ENCODE measurements around the gene MYOF. TPM values are rescaled to one million over a fixed set of nuclear protein-coding genes. Genes with fewer than 3 reads are reported as not detected.
"Not testable (repeated sequence)": the region's sequence is repeated elsewhere in the genome, so short reads cannot be mapped to it uniquely, and the experiment has no call there.

The MYOF gene
- polyA plus RNA-seq, 4 donors = 28.4 to 33.5 (median 32.9) TPM

DNA sequence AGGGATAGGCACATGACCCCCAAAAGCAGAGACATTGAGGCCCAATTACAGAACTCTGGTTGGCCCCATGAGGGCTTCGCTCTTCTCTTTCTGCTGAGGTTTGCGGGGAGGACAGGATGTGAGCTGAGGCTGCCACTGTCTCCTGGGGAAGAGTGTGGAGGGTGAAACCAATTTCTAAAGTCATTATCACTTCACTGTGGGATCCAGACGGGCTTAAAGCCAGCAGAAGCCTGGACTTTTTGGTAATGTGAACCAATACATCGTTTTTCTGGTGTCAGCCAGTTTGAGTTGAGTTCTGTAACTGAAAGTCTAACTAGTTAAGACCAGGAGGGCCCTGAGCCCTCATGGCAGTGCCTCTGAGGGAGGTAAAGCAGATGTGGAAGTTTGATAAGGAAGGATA lies 163.0 kb downstream of the MYOF start:
- DNase-seq (ENCODE audit: low read depth in 4 of 4, low spot score in 2 of 4) = no peak

DNA sequence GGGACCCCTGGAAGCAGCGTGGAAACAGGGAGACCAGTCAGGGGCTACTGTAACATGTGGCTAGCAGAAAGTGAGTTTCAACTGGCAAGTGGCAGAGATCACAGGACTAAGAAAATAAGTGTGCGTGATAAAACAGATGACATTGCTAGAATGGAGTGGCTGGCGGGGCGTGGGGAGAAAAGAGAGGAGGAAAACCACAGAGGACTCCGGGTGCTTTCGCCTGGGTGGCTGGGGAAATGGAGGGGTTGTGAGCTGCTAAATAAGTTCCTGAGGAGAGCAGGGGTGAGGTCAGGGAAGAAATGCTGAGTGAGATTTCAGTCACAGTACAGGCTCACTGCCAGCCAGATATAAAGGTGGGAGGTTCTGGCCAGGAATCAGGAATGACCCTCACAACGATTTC lies 166.9 kb downstream of the MYOF start:
- no peak for DNase-seq (ENCODE audit: low read depth in 4 of 4, low spot score in 2 of 4)

DNA sequence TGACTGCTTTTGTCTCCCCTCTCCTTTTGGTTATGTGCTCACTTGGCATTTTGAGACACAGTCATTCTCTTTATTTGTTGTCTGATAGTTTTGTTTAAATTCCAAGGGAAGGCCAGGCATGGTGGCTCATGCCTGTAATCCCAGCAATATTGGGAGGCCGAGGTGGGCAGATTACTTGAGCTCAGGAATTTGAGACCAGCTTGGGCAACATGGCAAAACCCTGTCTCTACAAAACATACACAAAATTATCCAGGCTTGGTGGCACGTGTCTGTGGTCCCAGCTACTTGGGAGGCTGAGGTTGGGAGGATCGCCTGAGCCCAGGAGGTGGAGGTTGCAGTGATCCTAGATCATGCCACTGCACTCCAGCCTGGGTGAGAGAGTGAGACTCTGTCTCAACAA lies 167.5 kb downstream of the MYOF start:
- DNase-seq (ENCODE audit: low read depth in 4 of 4, low spot score in 2 of 4) = not testable (repeated sequence)

- no peak for DNase-seq (ENCODE audit: low read depth in 4 of 4, low spot score in 2 of 4)
These were observed 168.3 kb downstream of the MYOF start for GRCh38 chr10:93313798-93314197.

GRCh38 chr10:93309062-93309461 lies 173.1 kb downstream of the MYOF start:
- no peak for DNase-seq (ENCODE audit: low read depth in 4 of 4, low spot score in 2 of 4)

DNA sequence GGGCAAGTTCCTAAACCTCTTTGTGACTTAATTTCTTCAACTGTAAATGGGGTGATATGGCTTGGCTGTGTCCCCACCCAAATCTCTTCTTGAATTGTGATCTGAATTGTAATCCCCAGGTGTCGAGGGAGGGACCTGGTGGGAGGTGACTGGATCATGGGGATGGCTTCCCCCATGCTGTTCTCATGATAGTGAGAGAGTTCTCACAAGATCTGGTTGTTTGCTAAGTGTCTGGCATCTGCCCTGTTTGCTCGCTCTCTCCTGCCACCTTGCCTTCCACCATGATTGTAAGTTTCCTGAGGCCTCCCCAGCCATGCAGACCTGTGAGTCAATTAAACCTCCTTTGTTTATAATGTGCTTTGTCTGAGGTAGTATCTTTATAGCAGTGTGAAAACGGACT lies 177.0 kb downstream of the MYOF start:
- DNase-seq (ENCODE audit: low read depth in 4 of 4, low spot score in 2 of 4) = no peak

DNA sequence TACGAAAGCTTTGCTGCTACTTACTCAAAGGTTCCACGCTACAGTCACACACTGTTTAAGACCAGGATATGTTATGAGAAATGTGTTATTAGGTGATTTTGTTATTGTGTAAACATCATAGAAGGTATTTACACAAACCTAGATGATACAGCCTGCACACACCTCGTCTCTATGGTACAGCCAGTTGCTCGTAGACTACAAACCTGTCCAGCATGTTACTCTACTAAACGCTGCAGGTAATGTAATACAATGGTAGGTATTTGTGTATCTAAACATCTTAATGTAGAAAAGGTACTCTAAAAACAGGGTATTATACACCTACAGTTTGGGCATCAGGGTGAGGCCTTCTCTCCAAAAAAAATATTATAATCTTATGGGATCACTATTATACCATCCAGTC lies 181.2 kb downstream of the MYOF start:
- no peak for DNase-seq (ENCODE audit: low read depth in 4 of 4, low spot score in 2 of 4)

GRCh38 chr10:93300288-93300917 lies 181.7 kb downstream of the MYOF start:
- DNase-seq (ENCODE audit: low read depth in 4 of 4, low spot score in 2 of 4) = no peak

DNA sequence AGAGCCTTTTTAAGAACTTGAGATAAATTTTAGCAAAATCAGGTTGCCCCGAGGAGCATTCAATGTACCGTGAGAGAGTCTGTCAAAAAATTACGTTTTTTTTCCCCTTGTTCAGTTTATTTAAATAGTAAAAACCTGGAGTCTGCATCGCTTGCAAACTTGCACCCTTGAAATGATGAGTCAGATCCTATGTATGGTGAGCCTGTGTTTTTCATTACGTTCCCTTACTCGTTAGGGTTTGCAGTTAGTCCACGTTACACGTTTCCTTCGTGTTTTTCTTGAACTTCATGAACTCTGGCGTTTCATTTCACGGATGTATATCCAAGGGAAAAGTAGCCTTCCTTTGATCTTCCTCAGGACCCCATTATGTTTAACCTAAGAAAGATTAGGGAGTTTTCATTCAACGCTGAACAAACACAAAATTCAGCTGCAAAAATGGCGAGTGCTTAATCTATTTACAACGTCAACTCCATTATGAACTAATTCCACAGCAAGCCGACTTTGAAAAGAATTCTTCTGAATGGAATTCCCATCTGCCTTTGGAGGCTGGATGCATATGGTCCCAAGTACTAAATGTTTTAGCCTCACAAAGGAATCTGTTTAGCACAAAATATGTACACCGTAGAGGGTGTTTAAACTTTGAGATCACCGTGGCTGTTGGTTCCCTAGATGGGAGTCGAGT lies 182.4 kb downstream of the MYOF start:
- DNase-seq (ENCODE audit: low read depth in 4 of 4, low spot score in 2 of 4) = no peak

GRCh38 chr10:93299195-93299594 lies 182.9 kb downstream of the MYOF start:
- no peak for DNase-seq (ENCODE audit: low read depth in 4 of 4, low spot score in 2 of 4)

DNA sequence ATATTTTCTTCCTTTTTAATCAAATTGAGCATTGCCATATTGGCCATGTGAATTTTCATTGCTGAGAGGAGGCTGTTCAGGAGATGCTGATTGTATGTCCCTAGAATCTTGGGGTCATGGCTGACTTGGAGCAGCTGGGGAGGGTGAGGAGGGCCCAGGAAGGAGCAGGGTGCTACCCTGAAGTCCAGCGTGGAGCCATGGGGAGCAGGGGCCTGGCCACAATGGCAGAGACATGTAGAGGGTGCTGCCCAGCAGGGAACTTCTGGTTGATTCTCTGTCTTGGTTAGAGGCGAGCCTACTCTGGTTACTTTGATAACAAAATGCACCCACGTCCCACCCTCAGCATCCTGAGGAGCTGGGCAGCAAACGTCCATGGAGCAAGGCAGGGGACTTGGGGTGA lies 186.0 kb downstream of the MYOF start:
- DNase-seq (ENCODE audit: low read depth in 4 of 4, low spot score in 2 of 4) = no peak

- DNase-seq (ENCODE audit: low read depth in 4 of 4, low spot score in 2 of 4) = no peak
These were observed 188.1 kb downstream of the MYOF start for GRCh38 chr10:93293999-93294398.

- DNase-seq (ENCODE audit: low read depth in 4 of 4, low spot score in 2 of 4) = no peak
These were observed 191.3 kb downstream of the MYOF start for GRCh38 chr10:93290661-93291354.

GRCh38 chr10:93288679-93289634 lies 193.2 kb downstream of the MYOF start:
- peak; percentile 44 to 74 (median 54) for DNase-seq (ENCODE audit: low read depth in 4 of 4, low spot score in 2 of 4)

DNA sequence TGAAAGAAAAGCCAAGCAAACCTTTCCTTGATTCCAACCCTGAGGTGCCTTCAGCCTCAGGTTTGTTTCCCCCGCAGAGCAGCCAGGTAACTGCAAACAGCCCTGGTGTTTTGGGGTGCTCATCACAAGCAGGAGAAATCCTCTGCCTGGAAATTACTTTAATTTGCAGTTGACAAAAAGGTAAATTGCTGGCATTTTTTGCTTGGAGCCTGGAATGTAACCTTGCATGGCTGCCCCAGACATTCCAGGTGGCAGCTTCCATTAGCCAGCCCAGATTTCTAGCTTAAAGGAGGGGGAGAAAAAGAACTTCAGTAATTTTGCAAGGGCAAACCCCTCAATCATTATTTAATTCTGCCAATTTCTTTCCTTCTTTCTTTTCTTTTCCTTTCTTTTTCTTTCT lies 194.4 kb downstream of the MYOF start:
- DNase-seq (ENCODE audit: low read depth in 4 of 4, low spot score in 2 of 4) = no peak

DNA sequence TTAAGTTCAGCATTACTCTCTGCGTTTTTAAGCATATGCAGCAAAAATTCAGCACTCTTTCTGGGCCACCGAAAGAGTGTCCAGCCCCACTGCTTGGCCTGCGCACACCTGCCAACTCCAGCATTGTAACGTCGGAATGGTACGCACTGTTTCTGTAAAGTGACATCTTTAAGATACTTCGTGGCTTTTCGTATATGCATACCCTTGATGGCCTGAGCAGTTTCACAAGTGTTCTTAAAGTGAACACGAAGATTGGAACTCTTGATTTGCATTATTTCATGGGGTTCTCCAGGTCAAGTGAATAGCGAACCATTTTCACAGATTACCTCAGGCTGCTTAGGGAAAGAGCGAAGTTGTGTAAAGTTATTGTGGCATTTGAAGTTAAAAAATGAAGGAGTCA lies 197.9 kb downstream of the MYOF start:
- not testable (repeated sequence) for DNase-seq (ENCODE audit: low read depth in 4 of 4, low spot score in 2 of 4)

GRCh38 chr10:93281367-93281720 lies 200.8 kb downstream of the MYOF start:
- no peak for DNase-seq (ENCODE audit: low read depth in 4 of 4, low spot score in 2 of 4)

DNA sequence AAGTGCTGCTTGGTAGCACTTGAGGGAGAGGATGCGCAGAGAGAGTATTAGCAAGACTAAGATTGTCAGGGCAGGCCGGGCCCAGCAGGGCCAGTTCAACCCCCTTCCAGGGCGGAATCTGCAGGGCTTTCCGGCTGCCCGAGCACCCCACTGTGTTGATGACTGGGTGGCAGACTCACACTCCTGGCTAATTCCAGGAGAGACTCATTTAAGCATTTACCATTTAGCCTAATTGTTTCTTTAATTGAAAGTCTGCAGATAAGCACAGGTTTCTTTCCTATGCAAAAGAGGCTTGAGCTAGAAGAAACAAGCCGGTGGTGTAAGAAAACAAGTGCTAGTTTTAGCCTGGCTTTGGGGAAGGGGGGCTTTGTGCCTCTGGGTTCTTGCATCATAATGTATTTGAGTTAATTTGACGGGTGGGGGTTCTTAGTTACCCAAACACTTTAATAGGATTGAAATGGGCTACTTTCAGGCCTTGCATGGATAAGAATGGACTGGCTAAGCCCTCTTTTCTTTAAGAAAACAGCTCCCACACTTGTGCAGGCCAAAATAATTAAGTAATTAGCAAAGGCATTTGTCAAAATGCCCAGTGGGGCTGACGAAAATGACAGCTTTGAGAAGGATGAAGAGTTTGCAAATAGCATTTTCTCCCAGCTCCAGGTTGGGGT lies 201.3 kb downstream of the MYOF start:
- DNase-seq (ENCODE audit: low read depth in 4 of 4, low spot score in 2 of 4) = no peak

GRCh38 chr10:93280121-93280698 lies 201.9 kb downstream of the MYOF start:
- DNase-seq (ENCODE audit: low read depth in 4 of 4, low spot score in 2 of 4) = no peak

DNA sequence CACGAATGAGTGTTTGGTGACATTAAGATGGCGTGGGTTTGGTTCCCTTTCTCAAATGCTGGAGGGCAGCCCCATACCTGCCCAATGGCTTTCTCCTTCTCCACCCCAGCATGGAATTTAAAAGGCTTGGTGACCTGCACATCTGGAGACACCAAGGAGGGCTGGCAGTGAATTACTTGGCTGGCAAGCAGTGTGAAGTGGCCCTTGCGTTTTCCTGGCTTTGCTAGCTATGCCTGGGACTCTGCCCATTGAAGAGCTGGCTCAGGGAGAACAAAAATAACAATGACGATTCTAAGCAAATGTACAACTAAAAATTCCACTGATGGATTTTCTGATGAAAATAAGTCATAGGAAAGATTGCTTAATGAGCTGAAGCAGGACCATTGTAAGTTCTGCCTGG lies 204.8 kb downstream of the MYOF start:
- no peak for DNase-seq (ENCODE audit: low read depth in 4 of 4, low spot score in 2 of 4)

Measured in left renal cortex interstitium (tissue), 4 donors.